ENCODE data around the gene FAM117B.
A peak's percentile ranks its signal among the peaks of the same experiment; 100 is the strongest.
"Not testable (repeated sequence)": the region's sequence is repeated elsewhere in the genome, so short reads cannot be mapped to it uniquely, and the experiment has no call there.

The FAM117B gene

GRCh38 chr2:202638721-202639120 is 4.0 kb downstream of the FAM117B start:
- DNase-seq (ENCODE audit: low spot score), result no peak

GRCh38 chr2:202639231-202639630 is 4.5 kb downstream of the FAM117B start:
- DNase-seq (ENCODE audit: low spot score), result peak; percentile 70

GRCh38 chr2:202642567-202642966 is 7.8 kb downstream of the FAM117B start:
- no peak for DNase-seq (ENCODE audit: low spot score)

GRCh38 chr2:202643012-202643858 is 8.5 kb downstream of the FAM117B start:
- no peak for DNase-seq (ENCODE audit: low spot score)

- no peak for DNase-seq (ENCODE audit: low spot score)
Measured at GRCh38 chr2:202652119-202652518, 17.4 kb downstream of the FAM117B start.

- DNase-seq (ENCODE audit: low spot score), result no peak
Measured at GRCh38 chr2:202653890-202654289, 19.1 kb downstream of the FAM117B start.

- DNase-seq (ENCODE audit: low spot score), result no peak
Measured at GRCh38 chr2:202657876-202658275, 23.1 kb downstream of the FAM117B start.

- no peak for DNase-seq (ENCODE audit: low spot score)
Measured at GRCh38 chr2:202660796-202661195, 26.0 kb downstream of the FAM117B start.

GRCh38 chr2:202669841-202670240 is 35.1 kb downstream of the FAM117B start:
- no peak for DNase-seq (ENCODE audit: low spot score)

- no peak for DNase-seq (ENCODE audit: low spot score)
Measured at GRCh38 chr2:202671317-202672035, 36.7 kb downstream of the FAM117B start.

- DNase-seq (ENCODE audit: low spot score), result not testable (repeated sequence)
Measured at GRCh38 chr2:202675097-202675496, 40.3 kb downstream of the FAM117B start.

- no peak for DNase-seq (ENCODE audit: low spot score)
Measured at GRCh38 chr2:202679980-202680379, 45.2 kb downstream of the FAM117B start.

GRCh38 chr2:202680512-202680911 is 45.7 kb downstream of the FAM117B start:
- no peak for DNase-seq (ENCODE audit: low spot score)

- no peak for DNase-seq (ENCODE audit: low spot score)
Measured at GRCh38 chr2:202681688-202682205, 47.0 kb downstream of the FAM117B start.

- DNase-seq (ENCODE audit: low spot score), result no peak
Measured at GRCh38 chr2:202682274-202682673, 47.5 kb downstream of the FAM117B start.

GRCh38 chr2:202687276-202687675 is 52.5 kb downstream of the FAM117B start:
- DNase-seq (ENCODE audit: low spot score), result peak; percentile 26

- DNase-seq (ENCODE audit: low spot score), result no peak
Measured at GRCh38 chr2:202689459-202689858, 54.7 kb downstream of the FAM117B start.

GRCh38 chr2:202689898-202690297 is 55.1 kb downstream of the FAM117B start:
- DNase-seq (ENCODE audit: low spot score), result no peak

- no peak for DNase-seq (ENCODE audit: low spot score)
Measured at GRCh38 chr2:202690321-202690900, 55.6 kb downstream of the FAM117B start.

- DNase-seq (ENCODE audit: low spot score), result no peak
Measured at GRCh38 chr2:202693503-202693902, 58.7 kb downstream of the FAM117B start.

- no peak for DNase-seq (ENCODE audit: low spot score)
Measured at GRCh38 chr2:202695166-202695565, 60.4 kb downstream of the FAM117B start.

GRCh38 chr2:202700075-202700901 is 65.5 kb downstream of the FAM117B start:
- no peak for DNase-seq (ENCODE audit: low spot score)
